SK-N-SH (cell line): ENCODE results near the gene LYRM7. TPM values are rescaled to one million over a fixed set of nuclear protein-coding genes. Genes with fewer than 3 reads are reported as not detected.

Source experiments
- CTCF ChIA-PET: fragments of 300-600, 350-600 bp; formaldehyde crosslinking; extraction: SDS; loops from one replicate; lab custom pipeline; 2021; lab: Yijun Ruan, JAX
- POLR2A ChIA-PET: fragments of 350-600 bp; sonication (Branson Sonifier 250); formaldehyde crosslinking; extraction: SDS; loops from one replicate; lab custom pipeline; 2020; ENCODE audit warnings: antibody characterized with exemption, inconsistent platforms; lab: Yijun Ruan, JAX
- DNase-seq: peaks from one replicate; pipeline ENCODE4 v3.0.0; 2012
- H2AFZ ChIP-seq: fragments of 200-600 bp; sonication (generic); 2 replicates; pipeline ENCODE4 v1.8.1; 2016; ENCODE audit warnings: antibody characterized with exemption, mild to moderate bottlenecking, low read depth
- H3F3A ChIP-seq: fragments of 200-600 bp; sonication (generic); replicated peaks from 2 replicates; pipeline ENCODE3; 2016; ENCODE audit warnings: antibody characterized with exemption, mild to moderate bottlenecking; ENCODE audit not compliant: insufficient read depth
- H3K27ac ChIP-seq, 2 experiments: fragments of 200-500 bp in 1 of 2; fragments of 200-600 bp in 1 of 2; sonication (Bioruptor generic) in 1 of 2; sonication (generic), shearing (Covaris generic) in 1 of 2; 2 replicates each; pipeline versions ENCODE4 v1.5.1 to v1.6.1; 2014 to 2016; ENCODE audit warnings: low read depth in 2 of 2, inconsistent platforms in 1 of 2, low read length in 1 of 2, mild to moderate bottlenecking in 1 of 2, mixed read lengths in 1 of 2
- H3K27me3 ChIP-seq: fragments of 200-600 bp; sonication (generic), shearing (Covaris generic); 2 replicates; pipeline ENCODE4 v1.6.1; 2016; ENCODE audit warnings: mixed run types; ENCODE audit not compliant: insufficient read depth
- H3K36me3 ChIP-seq, 2 experiments: fragments of 200-500 bp in 1 of 2; fragments of 200-600 bp in 1 of 2; sonication (Bioruptor generic) in 1 of 2; sonication (generic) in 1 of 2; replicated peaks in 1 of 2; 2 replicates each; pipeline versions ENCODE3 to v1.5.1; 2014 to 2016; ENCODE audit warnings: low read length in 1 of 2, mild to moderate bottlenecking in 1 of 2; ENCODE audit not compliant: insufficient read depth in 2 of 2, control insufficient read depth in 1 of 2
- H3K4me1 ChIP-seq, 2 experiments: fragments of 200-500 bp in 1 of 2; fragments of 200-600 bp in 1 of 2; sonication (Bioruptor generic) in 1 of 2; sonication (generic), shearing (Covaris generic) in 1 of 2; 2 replicates each; pipeline versions ENCODE4 v1.5.1 to v1.6.1; 2014 to 2016; ENCODE audit warnings: low read depth in 1 of 2, low read length in 1 of 2, mixed run types in 1 of 2; ENCODE audit not compliant: insufficient read depth in 2 of 2, control insufficient read depth in 1 of 2
- H3K4me2 ChIP-seq: fragments of 200-600 bp; sonication (generic), shearing (Covaris generic); 2 replicates; pipeline ENCODE4 v1.6.1; 2017; ENCODE audit warnings: mixed run types
- H3K4me3 ChIP-seq, 2 experiments: fragments of 200-500 bp in 1 of 2; fragments of 200-600 bp in 1 of 2; sonication (Bioruptor generic) in 1 of 2; sonication (generic), shearing (Covaris generic) in 1 of 2; 2 replicates each; pipeline versions ENCODE4 v1.5.1 to v1.8.1; 2014 to 2016; ENCODE audit warnings: low read depth in 2 of 2, inconsistent platforms in 1 of 2, low read length in 1 of 2, mild to moderate bottlenecking in 1 of 2, mixed read lengths in 1 of 2, moderate library complexity in 1 of 2
- H3K79me2 ChIP-seq: fragments of 200-600 bp; sonication (generic); 2 replicates; pipeline ENCODE4 v1.8.1; 2017; ENCODE audit warnings: mild to moderate bottlenecking; ENCODE audit not compliant: insufficient read depth
- H3K9ac ChIP-seq: fragments of 200-600 bp; sonication (generic); 2 replicates; pipeline ENCODE4 v1.6.1; 2017; ENCODE audit warnings: mixed run types
- H3K9me2 ChIP-seq: fragments of 200-600 bp; sonication (generic); 2 replicates; pipeline ENCODE4 v1.6.1; 2017; ENCODE audit warnings: mixed run types
- H3K9me3 ChIP-seq: fragments of 200-600 bp; sonication (generic); 2 replicates; pipeline ENCODE4 v1.6.1; 2017; ENCODE audit warnings: mixed run types, mild to moderate bottlenecking, moderate library complexity
- H4K20me1 ChIP-seq: fragments of 200-600 bp; sonication (generic); 2 replicates; pipeline ENCODE4 v1.6.1; 2017; ENCODE audit warnings: mild to moderate bottlenecking, mixed run types; ENCODE audit not compliant: insufficient read depth
- CHD2 ChIP-seq: fragments of 150-350 bp; IDR thresholded peaks from 2 replicates; pipeline ENCODE4 v1.6.1; 2018; ENCODE audit warnings: low read length; ENCODE audit not compliant: partially characterized antibody
- ELF1 ChIP-seq: IDR thresholded peaks from 2 replicates; pipeline ENCODE4 v1.4.0; 2012
- EP300 ChIP-seq, 2 experiments: IDR thresholded peaks; 2 replicates each; pipeline versions ENCODE4 v1.4.0 to v1.6.1; 2012; ENCODE audit warnings: borderline replicate concordance in 1 of 2, low read depth in 1 of 2, low read length in 1 of 2
- EZH2phosphoT487 ChIP-seq: fragments of 200-600 bp; sonication (generic); IDR thresholded peaks from 2 replicates; pipeline ENCODE4 v1.6.1; 2017; ENCODE audit warnings: low read depth, mixed run types, mild to moderate bottlenecking, antibody characterized with exemption, moderate library complexity, borderline replicate concordance
- FOXM1 ChIP-seq: IDR thresholded peaks from 2 replicates; pipeline ENCODE4 v1.4.0; 2012; ENCODE audit warnings: low read depth, mild to moderate bottlenecking
- GABPA ChIP-seq: IDR thresholded peaks from 2 replicates; pipeline ENCODE4 v1.4.0; 2012; ENCODE audit warnings: low read depth, mild to moderate bottlenecking
- IRF3 ChIP-seq: fragments of 150-350 bp; IDR thresholded peaks from 2 replicates; pipeline ENCODE4 v1.6.1; 2016; ENCODE audit warnings: mild to moderate bottlenecking, low read depth, low read length
- JUND ChIP-seq: IDR thresholded peaks from 2 replicates; pipeline ENCODE4 v1.4.0; 2012
- MXI1 ChIP-seq: IDR thresholded peaks from 2 replicates; pipeline ENCODE4 v1.6.1; 2012; ENCODE audit warnings: mild to moderate bottlenecking, low read depth, low read length, improper control_type of control experiment
- POLR2AphosphoS5 ChIP-seq: IDR thresholded peaks from 2 replicates; pipeline ENCODE4 v1.6.1; 2012; ENCODE audit warnings: low read depth, low read length
- RAD21 ChIP-seq: IDR thresholded peaks from 2 replicates; pipeline ENCODE4 v1.6.1; 2012; ENCODE audit warnings: mild to moderate bottlenecking, low read length
- REST ChIP-seq: IDR thresholded peaks from 2 replicates; pipeline ENCODE4 v1.6.1; 2012; ENCODE audit warnings: mild to moderate bottlenecking, low read depth, low read length, moderate library complexity
- RFX5 ChIP-seq: IDR thresholded peaks from 2 replicates; pipeline ENCODE4 v1.6.1; 2012; ENCODE audit warnings: mild to moderate bottlenecking, improper control_type of control experiment, low read length
- SIN3A ChIP-seq: IDR thresholded peaks from 2 replicates; pipeline ENCODE4 v1.6.1; 2012; ENCODE audit warnings: low read depth, mild to moderate bottlenecking, low read length, moderate library complexity, borderline replicate concordance
- TAF1 ChIP-seq: IDR thresholded peaks from 2 replicates; pipeline ENCODE4 v1.6.1; 2012; ENCODE audit warnings: low read depth, mild to moderate bottlenecking, low read length, moderate library complexity, borderline replicate concordance
- TEAD4 ChIP-seq: IDR thresholded peaks from 2 replicates; pipeline ENCODE4 v1.4.0; 2012; ENCODE audit warnings: mild to moderate bottlenecking, borderline replicate concordance; ENCODE audit not compliant: insufficient read depth
- YY1 ChIP-seq: IDR thresholded peaks from 2 replicates; pipeline ENCODE4 v1.4.0; 2012; ENCODE audit warnings: low read depth, mild to moderate bottlenecking
- ZBTB33 ChIP-seq: IDR thresholded peaks from 2 replicates; pipeline ENCODE4 v1.4.0; 2012; ENCODE audit warnings: low read depth, borderline replicate concordance
- WGBS: methylation state at CpG from one replicate; pipeline ENCODE4 v1.1.6; 2017; ENCODE audit warnings: low lambda C conversion rate; 5-methylcytosine and 5-hydroxymethylcytosine counted together
- polyA plus RNA-seq, 3 experiments: library from polyadenylated mRNA; depleted of rRNA; stranded (reverse); fragments of >200 nt; gene quantifications; 2 replicates each; pipeline ENCODE4 v1.2.3, GENCODE V29; 2012
- TF ChIP-seq, protein P1 (sequence below): IDR thresholded peaks from 2 replicates; pipeline ENCODE4 v1.4.0; 2012; ENCODE audit warnings: low read depth
- TF ChIP-seq, protein P2 (sequence below): fragments of 200-600 bp; sonication (generic); IDR thresholded peaks from 2 replicates; pipeline ENCODE4 v1.6.1; 2017; ENCODE audit warnings: antibody characterized with exemption, mild to moderate bottlenecking, moderate library complexity

The LYRM7 gene
- polyA plus RNA-seq (2012; rRNA removed), result 1.4 and 2.3 TPM in 2 replicates
- polyA plus RNA-seq (2012; cell fraction: cytosol; rRNA removed), result 2.4 and 2.9 TPM in 2 replicates
- 0.85 and 1.7 TPM in 2 replicates for polyA plus RNA-seq (2012; cell fraction: nucleus; rRNA removed)

DNA sequence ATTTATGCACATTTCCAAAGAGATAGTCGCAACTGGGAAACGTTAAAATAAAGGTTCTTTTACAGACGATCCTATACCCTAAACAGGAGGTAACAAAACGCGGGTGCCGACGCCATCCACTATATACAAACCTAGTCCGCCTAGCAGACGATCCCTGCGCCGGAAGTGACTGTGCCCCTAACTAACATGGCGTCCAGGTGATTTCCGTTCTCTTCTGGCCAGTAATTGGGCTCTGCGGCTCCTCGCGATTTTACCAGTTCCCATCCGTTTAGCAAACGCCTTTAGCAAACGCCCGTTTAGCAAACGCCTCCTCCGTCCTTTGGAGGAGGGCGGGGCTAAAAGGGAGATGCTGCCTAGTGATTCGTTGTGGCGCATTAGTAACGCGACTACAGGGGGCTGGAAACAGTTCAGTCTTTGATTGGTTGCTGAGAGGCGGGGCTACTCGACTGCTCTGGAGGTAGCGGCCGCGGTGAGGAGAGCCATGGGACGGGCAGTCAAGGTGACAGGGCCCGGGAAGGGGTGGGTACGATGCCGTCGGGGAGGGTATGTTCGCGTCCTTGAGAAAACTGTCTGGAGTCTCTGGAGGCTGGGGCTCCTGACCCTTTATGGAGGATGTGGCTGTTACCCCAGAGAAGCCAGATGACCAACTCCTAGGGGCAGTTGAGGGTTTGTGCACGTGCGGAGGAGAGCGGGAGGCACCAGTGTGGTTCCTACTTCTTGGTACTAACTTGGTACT, at the start of gene LYRM7:
Gene LYRM7, plus strand, starts transcription at position 405 of the 736 bp plus-strand sequence. Its CDS starts 77 bp downstream, at position 482.
- H3K4me3 ChIP-seq, result peak within 1 kb of the TSS; percentile 69 to 74
- TF ChIP-seq TAF1 (peak; percentile 83), SIN3A (peak; percentile 92), RFX5 (peak; percentile 85), FOXM1 (no peak), ELF1 (peak; percentile 50), ZBTB33 (peak; percentile 99), EP300 (IDR thresholded peaks at IDR 0.05; ENCODE audit: borderline replicate concordance in 1 of 2, low read depth in 1 of 2, low read length in 1 of 2) (peak in 1 of 2 experiments; percentile 11; a peak in 1 of 4 replicates), POLR2AphosphoS5 (peak; percentile 93), CHD2 (peak; percentile 99), MXI1 (peak; percentile 91), EZH2phosphoT487 (no peak), JUND (no peak; the same call in 1 of the 2 replicates), RAD21 (no peak), GABPA (peak; percentile 96), TEAD4 (no peak), YY1 (peak; percentile 97), IRF3 (no peak; the same call in 1 of the 2 replicates), REST (no peak)
- TF ChIP-seq, protein P1, sequence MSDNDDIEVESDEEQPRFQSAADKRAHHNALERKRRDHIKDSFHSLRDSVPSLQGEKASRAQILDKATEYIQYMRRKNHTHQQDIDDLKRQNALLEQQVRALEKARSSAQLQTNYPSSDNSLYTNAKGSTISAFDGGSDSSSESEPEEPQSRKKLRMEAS, result peak; percentile 81
- TF ChIP-seq, protein P2, sequence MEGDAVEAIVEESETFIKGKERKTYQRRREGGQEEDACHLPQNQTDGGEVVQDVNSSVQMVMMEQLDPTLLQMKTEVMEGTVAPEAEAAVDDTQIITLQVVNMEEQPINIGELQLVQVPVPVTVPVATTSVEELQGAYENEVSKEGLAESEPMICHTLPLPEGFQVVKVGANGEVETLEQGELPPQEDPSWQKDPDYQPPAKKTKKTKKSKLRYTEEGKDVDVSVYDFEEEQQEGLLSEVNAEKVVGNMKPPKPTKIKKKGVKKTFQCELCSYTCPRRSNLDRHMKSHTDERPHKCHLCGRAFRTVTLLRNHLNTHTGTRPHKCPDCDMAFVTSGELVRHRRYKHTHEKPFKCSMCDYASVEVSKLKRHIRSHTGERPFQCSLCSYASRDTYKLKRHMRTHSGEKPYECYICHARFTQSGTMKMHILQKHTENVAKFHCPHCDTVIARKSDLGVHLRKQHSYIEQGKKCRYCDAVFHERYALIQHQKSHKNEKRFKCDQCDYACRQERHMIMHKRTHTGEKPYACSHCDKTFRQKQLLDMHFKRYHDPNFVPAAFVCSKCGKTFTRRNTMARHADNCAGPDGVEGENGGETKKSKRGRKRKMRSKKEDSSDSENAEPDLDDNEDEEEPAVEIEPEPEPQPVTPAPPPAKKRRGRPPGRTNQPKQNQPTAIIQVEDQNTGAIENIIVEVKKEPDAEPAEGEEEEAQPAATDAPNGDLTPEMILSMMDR, result no peak; the same call in 1 of the 2 replicates
- ChIA-PET CTCF (interaction anchor here (1.4 kb wide), 1 partner anchor 94 kb away, joined by 3 read pairs; no protein-coding TSS in a partner anchor), POLR2A (interaction anchor here (1.1 kb wide), 1 partner anchor 93 kb away, joined by 4 read pairs; the partner anchor contains the start of gene CDC42SE2)
- H3K4me2 ChIP-seq, result peak within 1 kb of the TSS; percentile 87
- H3K27me3 ChIP-seq, result no peaks in the 10 kb centered on the region
- peak; percentile 86 for DNase-seq
- peaks cover 7 to 10% of the 10 kb centered on the region in 2 experiments; a peak in 3 of 4 replicates for H3K4me1 ChIP-seq
- no peaks in the 10 kb centered on the region for H3K9me2 ChIP-seq
- under 1% methylated on average over 30 of the region's 42 CpGs for WGBS
- peaks cover 3% of the 10 kb centered on the region for H3K79me2 ChIP-seq
- H3K27ac ChIP-seq, result peak within 1 kb of the TSS; percentile 44 to 88
- peak within 1 kb of the TSS; percentile 81 for H3K9ac ChIP-seq
- no peaks in the 10 kb centered on the region for H3K36me3 ChIP-seq
- no peaks in the 10 kb centered on the region for H3K9me3 ChIP-seq
- H3F3A ChIP-seq, result peaks cover 4% of the 10 kb centered on the region
- H4K20me1 ChIP-seq, result no peaks in the 10 kb centered on the region
- peak within 1 kb of the TSS; percentile 85 for H2AFZ ChIP-seq
